AG09319 (cell line): ENCODE data around the gene CGREF1.

Experiments
- DNase-seq: peaks from one replicate; pipeline ENCODE4 v3.0.0-alpha.2; 2010; ENCODE audit warnings: low read depth; ENCODE audit errors: extremely low read depth
- TF ChIP-seq, protein P1 (sequence below): IDR thresholded peaks from 2 replicates; pipeline ENCODE4 v1.5.1; 2011; ENCODE audit warnings: low read depth, mild to moderate bottlenecking, inconsistent platforms, low read length, moderate library complexity

CGREF1 gene, protein sequence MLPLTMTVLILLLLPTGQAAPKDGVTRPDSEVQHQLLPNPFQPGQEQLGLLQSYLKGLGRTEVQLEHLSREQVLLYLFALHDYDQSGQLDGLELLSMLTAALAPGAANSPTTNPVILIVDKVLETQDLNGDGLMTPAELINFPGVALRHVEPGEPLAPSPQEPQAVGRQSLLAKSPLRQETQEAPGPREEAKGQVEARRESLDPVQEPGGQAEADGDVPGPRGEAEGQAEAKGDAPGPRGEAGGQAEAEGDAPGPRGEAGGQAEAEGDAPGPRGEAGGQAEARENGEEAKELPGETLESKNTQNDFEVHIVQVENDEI

DNA sequence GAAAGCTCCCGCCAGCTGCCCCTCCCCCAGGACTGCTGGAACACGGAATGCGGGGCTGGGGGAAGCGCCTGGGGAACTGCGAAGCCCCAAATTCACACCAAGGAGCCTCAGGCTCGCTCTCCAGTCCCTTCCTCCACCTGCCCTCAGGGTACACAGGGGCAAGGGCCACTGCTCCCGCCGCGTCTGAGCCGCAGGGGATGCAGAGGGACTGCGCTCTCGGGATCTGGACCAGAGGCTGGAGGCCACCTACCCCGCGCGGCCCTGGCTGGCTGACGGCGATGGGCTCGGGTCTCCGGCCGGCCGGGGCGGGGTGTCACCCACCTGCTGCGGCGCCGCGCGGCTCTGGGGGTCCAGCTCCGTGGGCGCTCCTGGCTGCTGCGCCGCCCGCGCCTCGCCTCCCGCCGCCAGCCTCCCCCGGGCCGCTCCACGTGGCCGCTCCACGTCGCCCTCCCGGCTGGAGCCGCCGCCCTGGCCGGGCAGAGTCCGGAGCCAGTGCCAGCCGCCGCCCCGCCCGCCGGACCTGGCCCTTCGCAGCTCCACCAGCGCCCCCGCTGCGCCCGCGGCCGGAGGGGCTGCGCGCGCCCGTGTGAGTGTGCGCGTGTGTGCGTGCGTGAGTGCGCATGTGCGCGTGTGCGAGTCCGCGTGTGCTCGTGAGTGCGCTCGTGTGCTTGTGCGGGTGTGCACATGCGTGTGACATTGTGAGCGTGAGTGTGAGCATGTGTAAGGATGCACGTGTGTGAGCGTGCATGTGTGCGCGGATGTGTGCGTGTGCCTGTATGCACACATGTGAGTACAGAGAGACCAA lies at the start of gene CGREF1:
Gene CGREF1 (minus strand): TSS at position 604 of the 805 bp plus-strand sequence. CDS start 14,762 bp downstream, outside the sequence.
- DNase-seq, result no peak
- TF ChIP-seq, protein P1, sequence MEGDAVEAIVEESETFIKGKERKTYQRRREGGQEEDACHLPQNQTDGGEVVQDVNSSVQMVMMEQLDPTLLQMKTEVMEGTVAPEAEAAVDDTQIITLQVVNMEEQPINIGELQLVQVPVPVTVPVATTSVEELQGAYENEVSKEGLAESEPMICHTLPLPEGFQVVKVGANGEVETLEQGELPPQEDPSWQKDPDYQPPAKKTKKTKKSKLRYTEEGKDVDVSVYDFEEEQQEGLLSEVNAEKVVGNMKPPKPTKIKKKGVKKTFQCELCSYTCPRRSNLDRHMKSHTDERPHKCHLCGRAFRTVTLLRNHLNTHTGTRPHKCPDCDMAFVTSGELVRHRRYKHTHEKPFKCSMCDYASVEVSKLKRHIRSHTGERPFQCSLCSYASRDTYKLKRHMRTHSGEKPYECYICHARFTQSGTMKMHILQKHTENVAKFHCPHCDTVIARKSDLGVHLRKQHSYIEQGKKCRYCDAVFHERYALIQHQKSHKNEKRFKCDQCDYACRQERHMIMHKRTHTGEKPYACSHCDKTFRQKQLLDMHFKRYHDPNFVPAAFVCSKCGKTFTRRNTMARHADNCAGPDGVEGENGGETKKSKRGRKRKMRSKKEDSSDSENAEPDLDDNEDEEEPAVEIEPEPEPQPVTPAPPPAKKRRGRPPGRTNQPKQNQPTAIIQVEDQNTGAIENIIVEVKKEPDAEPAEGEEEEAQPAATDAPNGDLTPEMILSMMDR, result no peak

DNA sequence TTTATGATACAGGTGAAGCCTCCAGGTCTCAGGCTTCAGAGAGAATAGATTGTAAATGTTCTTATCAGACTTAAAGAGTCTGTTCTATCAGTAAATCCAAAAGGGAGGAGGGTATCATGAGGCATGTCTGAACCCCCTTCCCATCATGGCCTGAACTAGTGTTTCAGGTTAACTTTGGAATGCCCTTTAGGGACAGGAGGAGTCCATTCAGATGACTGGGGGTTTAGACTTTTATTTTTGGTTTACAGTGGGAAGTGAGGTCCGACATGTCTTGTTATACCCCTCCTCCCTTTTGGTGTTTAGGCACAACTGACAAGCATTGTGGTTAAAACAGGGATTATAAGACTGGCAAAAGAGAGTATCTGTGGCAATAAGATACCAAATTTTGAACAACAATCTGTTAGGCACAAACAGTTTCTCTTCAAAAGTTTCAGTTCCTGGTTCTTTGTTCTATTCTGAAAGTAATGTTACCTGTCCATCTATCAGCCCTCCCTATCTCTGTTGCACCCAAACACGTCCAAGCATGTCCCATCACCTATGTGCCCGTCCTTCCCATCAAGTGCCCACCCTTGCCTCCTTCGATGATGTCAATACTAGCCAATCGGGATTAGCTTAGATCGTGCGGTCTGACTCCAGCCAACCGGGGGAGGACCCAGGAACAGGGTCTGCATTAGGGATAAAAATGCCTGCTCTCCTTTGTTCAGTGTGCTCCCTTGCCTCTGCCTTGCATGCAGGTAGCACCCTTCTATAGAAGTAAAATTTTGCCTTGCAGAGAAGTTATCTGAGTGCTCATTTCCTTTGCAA lies 46.2 kb upstream of the CGREF1 start:
- TF ChIP-seq, protein P1, result no peak

DNA sequence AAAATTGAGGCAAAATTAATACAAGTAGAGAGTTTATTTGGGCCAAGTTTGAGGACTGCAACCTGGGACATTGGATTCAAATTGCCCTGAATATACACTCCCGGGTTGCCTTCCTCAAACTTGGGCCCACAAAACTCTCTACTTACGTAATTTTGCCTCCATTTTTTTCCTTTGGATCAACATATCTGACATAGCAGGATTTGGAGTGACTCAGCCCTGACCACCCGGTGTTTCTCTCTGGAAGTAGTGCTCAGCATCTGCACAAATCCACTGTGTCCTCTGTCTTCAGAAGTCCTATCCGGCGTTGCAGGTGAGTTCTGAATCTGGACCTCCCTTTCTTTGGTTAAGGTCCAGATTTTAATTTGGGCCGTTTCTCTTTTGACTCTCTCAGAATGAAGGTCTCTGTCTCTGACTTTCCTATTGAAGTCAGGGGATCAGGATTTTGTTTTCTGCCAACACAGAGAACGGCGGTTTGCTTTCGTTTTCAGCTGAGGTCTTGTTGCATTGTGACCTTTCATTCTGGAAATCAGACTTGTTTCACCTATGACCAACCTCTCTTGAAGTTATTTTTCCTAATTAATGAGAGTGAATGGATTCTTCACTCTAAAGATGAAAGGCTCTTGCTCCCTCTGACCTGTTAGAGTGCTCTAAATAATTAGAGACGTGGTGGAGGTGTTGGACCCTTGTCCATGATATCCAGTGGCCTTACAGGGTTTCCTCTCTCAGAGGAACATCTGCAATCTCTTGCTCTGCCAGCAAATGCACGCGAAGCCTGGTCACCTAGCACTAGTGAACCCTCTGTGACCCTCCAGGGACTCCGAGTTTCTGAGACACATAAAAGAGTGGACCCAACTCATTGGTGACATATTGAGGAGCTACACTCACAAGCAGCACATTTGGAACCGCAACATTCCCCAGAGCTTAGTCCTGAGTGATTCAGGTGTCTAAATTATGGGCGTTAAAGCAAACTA lies 43.5 kb upstream of the CGREF1 start:
- TF ChIP-seq, protein P1, result no peak
- DNase-seq, result no peak

More for the DNA sequence above, 46.2 kb upstream of the CGREF1 start:
- DNase-seq, result no peak

DNA sequence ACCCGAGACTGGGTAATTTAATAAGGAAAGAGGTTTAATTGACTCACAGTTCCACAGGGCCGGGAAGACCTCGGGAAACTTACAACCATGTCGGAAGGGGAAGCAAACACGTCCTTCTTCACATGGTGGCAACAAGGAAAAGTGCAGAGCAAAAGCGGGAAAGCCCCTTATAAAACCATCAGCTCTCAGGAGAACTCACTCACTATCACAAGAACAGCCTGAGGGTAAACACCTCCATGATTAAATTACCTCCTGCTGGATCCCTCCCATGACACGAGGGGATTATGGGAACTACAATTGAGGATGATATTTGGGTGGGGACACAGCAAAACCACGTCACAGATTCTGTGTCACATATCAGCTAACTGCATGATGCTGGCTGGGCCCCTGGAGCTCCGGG lies 41.3 kb upstream of the CGREF1 start:
- TF ChIP-seq, protein P1, result no peak
- DNase-seq, result no peak

DNA sequence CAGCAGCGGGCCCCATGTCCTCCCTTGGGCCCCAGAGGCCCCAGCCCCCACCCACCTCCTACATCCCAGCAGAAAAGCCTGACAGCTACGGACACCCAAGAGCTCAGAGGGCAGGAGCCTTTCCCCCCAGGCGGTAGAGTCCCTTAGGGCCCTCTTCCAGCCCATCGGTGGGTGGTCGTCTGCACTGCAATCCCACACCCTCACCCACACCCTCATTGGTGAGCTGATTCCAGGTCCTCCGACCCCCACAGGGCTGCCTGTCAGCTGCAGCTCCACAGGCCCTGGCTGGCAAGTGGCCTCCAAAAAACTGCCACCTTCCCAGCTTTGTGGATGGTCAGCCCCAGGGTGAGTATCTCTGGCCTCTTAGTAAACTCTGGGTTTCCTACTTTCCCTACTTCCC lies 40.3 kb upstream of the CGREF1 start:
- no peak for DNase-seq
- TF ChIP-seq, protein P1, result no peak

DNA sequence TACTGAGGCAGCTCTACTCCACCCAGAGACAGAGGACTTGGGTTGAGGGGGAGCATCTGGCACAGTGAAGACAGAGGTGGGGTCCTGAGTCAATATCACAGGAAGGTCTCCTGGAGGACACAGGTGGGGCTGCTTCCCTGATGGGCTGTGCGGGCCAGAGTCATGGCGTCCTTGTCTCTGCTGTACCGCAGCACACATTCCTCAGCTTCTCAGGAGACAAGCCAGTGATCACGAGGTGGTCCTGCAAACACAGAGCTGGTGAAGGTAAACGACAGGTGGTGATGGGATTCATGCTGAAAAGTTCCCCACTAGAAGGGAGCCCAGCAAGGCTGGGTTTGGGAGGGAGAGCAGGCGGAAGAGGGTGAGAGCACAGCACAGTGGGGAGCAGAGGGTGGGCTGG lies 39.5 kb upstream of the CGREF1 start:
- TF ChIP-seq, protein P1, result no peak
- DNase-seq, result no peak
